ENCODE results near the gene ABCA3.

The ABCA3 gene

DNA sequence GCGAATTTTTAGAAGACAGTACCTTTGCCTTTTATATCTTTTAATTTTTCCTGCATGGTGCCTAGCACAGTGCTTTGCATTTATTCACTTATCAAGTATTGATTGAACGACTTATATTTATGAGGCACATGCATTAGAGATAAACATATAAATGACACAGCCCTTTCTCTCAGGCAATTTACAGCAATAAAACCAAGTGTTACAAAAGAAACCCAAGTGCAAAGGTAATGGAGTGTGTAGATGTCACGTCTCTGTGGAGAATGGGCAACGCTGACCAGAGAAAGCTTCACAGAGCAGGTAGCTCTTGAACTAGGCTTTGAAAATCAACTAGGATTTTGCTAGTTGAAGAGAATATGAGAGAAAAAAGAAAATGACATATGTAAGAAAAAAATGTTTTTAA lies 32.6 kb upstream of the ABCA3 start:
- no peaks in the 10 kb centered on the region for H3K9me3 ChIP-seq (ENCODE audit: control insufficient read depth in 1 of 2, low read length in 2 of 2)
- no peaks in the 10 kb centered on the region for H3K27me3 ChIP-seq (ENCODE audit: control insufficient read depth in 1 of 2, insufficient read depth in 2 of 2, low read length in 2 of 2)
- peaks cover 5 to 13% of the 10 kb centered on the region in 2 donors for H3K4me1 ChIP-seq (ENCODE audit: control insufficient read depth in 1 of 2, insufficient read depth in 2 of 2, low read length in 2 of 2)
- no peak overlapping the region for H3K9ac ChIP-seq (ENCODE audit: low read depth in 1 of 2, low read length in 2 of 2)
- no peak overlapping the region for H3K4me3 ChIP-seq (ENCODE audit: low read depth in 1 of 2, low read length in 2 of 2)
- H3K36me3 ChIP-seq (ENCODE audit: control insufficient read depth in 1 of 2, insufficient read depth in 2 of 2, low read length in 2 of 2), result no peaks in the 10 kb centered on the region
- H3K27ac ChIP-seq (ENCODE audit: low read depth, low read length), result no peak overlapping the region

DNA sequence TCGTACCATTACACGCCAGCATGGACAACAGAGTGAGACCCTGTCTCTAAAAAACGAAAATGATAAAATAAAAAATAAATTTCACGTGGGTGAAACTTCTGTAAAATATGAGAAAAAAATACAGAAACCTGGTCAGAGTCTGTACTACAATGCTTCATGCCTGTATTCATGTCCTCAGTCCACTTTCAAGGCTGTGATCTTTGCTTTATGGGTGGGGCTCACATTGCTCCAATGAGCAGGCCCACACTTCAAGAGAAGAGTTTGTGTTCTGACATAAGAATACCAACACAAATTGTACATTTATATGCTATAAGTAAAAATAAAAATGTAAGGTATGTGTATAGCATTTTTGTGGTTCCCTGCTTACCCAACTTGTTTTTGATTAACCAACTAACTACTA lies 32.2 kb upstream of the ABCA3 start:
- Histone ChIP-seq H3K9ac (ENCODE audit: low read depth in 1 of 2, low read length in 2 of 2) (no peak overlapping the region), H3K27ac (ENCODE audit: low read depth, low read length) (no peak overlapping the region), H3K4me1 (ENCODE audit: control insufficient read depth in 1 of 2, insufficient read depth in 2 of 2, low read length in 2 of 2) (peaks cover 5 to 13% of the 10 kb centered on the region in 2 donors), H3K9me3 (ENCODE audit: control insufficient read depth in 1 of 2, low read length in 2 of 2) (no peaks in the 10 kb centered on the region), H3K4me3 (ENCODE audit: low read depth in 1 of 2, low read length in 2 of 2) (no peak overlapping the region), H3K36me3 (ENCODE audit: control insufficient read depth in 1 of 2, insufficient read depth in 2 of 2, low read length in 2 of 2) (no peaks in the 10 kb centered on the region), H3K27me3 (ENCODE audit: control insufficient read depth in 1 of 2, insufficient read depth in 2 of 2, low read length in 2 of 2) (no peaks in the 10 kb centered on the region)

DNA sequence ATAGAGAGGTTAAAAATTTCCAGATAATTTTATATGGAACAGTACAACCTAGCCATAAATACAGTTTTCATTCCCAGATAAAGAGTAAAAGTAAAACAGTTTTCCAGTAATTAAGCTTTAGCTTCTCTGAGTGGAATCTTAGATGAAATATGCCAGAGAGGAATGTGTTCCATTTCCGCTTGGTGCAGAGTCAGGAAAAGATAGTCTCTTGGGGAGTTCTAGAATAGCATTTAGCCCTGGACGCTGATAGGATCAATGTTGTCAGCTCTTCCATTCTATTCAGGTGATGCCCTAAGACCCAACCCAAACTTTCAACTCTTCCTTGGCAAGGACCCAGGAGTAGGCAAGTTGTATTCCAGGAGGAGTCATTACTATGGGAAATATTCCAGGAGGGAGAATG lies 30.9 kb upstream of the ABCA3 start:
- Histone ChIP-seq H3K9me3 (ENCODE audit: control insufficient read depth in 1 of 2, low read length in 2 of 2) (no peaks in the 10 kb centered on the region), H3K4me1 (ENCODE audit: control insufficient read depth in 1 of 2, insufficient read depth in 2 of 2, low read length in 2 of 2) (peaks cover 5 to 13% of the 10 kb centered on the region in 2 donors), H3K27me3 (ENCODE audit: control insufficient read depth in 1 of 2, insufficient read depth in 2 of 2, low read length in 2 of 2) (no peaks in the 10 kb centered on the region), H3K4me3 (ENCODE audit: low read depth in 1 of 2, low read length in 2 of 2) (no peak overlapping the region), H3K36me3 (ENCODE audit: control insufficient read depth in 1 of 2, insufficient read depth in 2 of 2, low read length in 2 of 2) (no peaks in the 10 kb centered on the region), H3K27ac (ENCODE audit: low read depth, low read length) (no peak overlapping the region), H3K9ac (ENCODE audit: low read depth in 1 of 2, low read length in 2 of 2) (no peak overlapping the region)

DNA sequence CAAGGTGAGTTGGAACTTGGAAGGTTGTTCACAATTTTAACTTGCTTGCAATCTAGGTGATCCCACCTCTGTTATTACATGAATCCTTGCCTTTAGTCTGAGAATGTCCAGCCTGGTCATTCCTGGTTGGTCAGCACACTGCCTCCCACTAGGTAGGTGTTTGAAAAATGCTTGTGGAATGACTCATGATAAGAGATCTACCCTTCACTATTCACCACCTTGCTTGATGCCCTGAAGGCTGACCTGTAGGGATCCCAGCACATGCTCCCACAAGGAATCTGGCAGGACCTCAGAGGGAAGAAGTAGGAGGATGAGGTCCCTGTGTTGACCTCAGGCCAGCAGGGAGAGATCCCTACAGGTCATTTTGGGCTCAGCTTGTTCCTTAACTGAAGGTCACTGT lies 30.2 kb upstream of the ABCA3 start:
- Histone ChIP-seq H3K27ac (ENCODE audit: low read depth, low read length) (no peak overlapping the region), H3K4me1 (ENCODE audit: control insufficient read depth in 1 of 2, insufficient read depth in 2 of 2, low read length in 2 of 2) (peaks cover 5 to 13% of the 10 kb centered on the region in 2 donors), H3K36me3 (ENCODE audit: control insufficient read depth in 1 of 2, insufficient read depth in 2 of 2, low read length in 2 of 2) (no peaks in the 10 kb centered on the region), H3K4me3 (ENCODE audit: low read depth in 1 of 2, low read length in 2 of 2) (no peak overlapping the region), H3K9me3 (ENCODE audit: control insufficient read depth in 1 of 2, low read length in 2 of 2) (no peaks in the 10 kb centered on the region), H3K27me3 (ENCODE audit: control insufficient read depth in 1 of 2, insufficient read depth in 2 of 2, low read length in 2 of 2) (no peaks in the 10 kb centered on the region), H3K9ac (ENCODE audit: low read depth in 1 of 2, low read length in 2 of 2) (no peak overlapping the region)

DNA sequence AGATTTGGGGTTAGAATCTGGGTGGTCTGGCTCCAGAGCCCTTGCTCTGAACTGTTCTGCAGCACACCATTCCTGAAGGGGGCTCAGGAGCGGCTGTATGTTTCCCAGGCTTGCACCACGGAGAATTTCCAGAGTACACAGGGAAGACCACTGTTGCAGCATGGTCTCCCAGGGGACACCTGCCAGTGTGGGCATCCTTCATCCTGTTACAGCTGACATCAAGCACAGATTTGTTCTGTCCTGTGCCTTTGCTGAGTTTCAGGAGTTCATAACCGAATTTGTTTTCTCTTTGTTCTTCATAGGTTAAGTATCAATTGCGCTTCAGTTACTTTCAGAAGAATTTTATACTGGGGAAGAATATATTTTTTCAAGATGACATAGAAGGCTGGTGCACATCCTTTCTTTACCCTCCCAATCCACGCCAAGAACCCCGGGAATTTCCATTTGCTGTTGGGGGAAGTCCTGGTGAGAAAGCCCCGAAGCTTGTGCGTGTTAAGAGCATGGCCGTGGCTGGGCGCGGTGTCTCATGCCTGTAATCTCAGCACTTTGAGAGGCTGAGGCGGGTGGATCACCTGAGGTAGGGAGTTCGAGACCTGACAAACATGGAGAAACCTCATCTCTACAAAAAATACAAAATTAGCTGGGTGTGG lies 26.3 kb upstream of the ABCA3 start:
- H3K27ac ChIP-seq (ENCODE audit: low read depth, low read length), result no peak overlapping the region
- no peak overlapping the region for H3K9ac ChIP-seq (ENCODE audit: low read depth in 1 of 2, low read length in 2 of 2)
- no peaks in the 10 kb centered on the region for H3K27me3 ChIP-seq (ENCODE audit: control insufficient read depth in 1 of 2, insufficient read depth in 2 of 2, low read length in 2 of 2)
- H3K9me3 ChIP-seq (ENCODE audit: control insufficient read depth in 1 of 2, low read length in 2 of 2), result no peaks in the 10 kb centered on the region
- H3K4me1 ChIP-seq (ENCODE audit: control insufficient read depth in 1 of 2, insufficient read depth in 2 of 2, low read length in 2 of 2), result peaks cover 0 to 3% of the 10 kb centered on the region in 2 donors
- no peak overlapping the region for H3K4me3 ChIP-seq (ENCODE audit: low read depth in 1 of 2, low read length in 2 of 2)
- H3K36me3 ChIP-seq (ENCODE audit: control insufficient read depth in 1 of 2, insufficient read depth in 2 of 2, low read length in 2 of 2), result no peaks in the 10 kb centered on the region

DNA sequence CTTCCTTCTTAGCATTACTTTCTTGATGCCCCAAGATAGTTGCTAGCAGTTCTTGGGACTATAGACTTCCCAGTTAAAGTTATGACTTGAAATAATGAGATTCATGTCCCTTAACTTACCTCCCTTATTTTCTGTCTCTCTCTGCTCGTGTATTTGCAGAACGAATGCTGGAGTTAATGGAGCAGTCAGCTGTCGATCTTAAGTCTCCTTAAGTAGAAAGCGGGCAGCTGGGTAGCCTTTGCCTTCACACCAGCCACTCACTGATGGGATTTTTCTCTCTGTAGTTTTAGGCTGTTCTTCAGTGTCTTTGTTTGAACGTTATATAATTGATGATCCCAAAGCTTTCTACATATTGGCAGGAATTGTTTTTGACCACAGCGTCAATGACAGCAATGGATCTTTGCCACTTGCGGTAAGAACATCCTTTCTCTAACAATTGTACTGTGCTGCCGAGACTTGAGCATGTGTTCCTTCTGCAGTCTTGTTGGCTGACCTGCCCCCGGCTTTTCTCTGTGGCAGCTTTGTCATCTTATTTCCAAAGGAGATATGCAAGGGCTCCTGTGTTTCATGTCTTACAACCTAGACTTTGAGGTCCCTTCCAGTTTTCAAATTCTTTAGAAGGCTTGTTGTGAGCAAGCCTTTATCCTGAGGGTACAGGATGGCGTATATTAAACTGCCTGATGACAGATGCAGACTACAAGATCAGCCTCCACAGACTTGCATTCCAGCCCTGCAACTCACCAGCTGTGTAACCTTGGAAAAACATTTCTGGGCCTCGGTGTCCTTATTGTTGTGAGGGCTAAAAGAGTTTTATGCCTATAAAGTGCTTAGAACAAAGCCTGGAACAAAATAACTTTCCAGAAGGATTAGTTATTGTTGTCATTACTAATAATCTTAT lies 25.1 kb upstream of the ABCA3 start:
- H3K4me3 ChIP-seq (ENCODE audit: low read depth in 1 of 2, low read length in 2 of 2), result no peak overlapping the region
- no peaks in the 10 kb centered on the region for H3K36me3 ChIP-seq (ENCODE audit: control insufficient read depth in 1 of 2, insufficient read depth in 2 of 2, low read length in 2 of 2)
- H3K27ac ChIP-seq (ENCODE audit: low read depth, low read length), result no peak overlapping the region
- no peak overlapping the region for H3K9ac ChIP-seq (ENCODE audit: low read depth in 1 of 2, low read length in 2 of 2)
- no peaks in the 10 kb centered on the region for H3K9me3 ChIP-seq (ENCODE audit: control insufficient read depth in 1 of 2, low read length in 2 of 2)
- no peaks in the 10 kb centered on the region for H3K4me1 ChIP-seq (ENCODE audit: control insufficient read depth in 1 of 2, insufficient read depth in 2 of 2, low read length in 2 of 2)
- H3K27me3 ChIP-seq (ENCODE audit: control insufficient read depth in 1 of 2, insufficient read depth in 2 of 2, low read length in 2 of 2), result peaks cover 0 to 5% of the 10 kb centered on the region in 2 donors

DNA sequence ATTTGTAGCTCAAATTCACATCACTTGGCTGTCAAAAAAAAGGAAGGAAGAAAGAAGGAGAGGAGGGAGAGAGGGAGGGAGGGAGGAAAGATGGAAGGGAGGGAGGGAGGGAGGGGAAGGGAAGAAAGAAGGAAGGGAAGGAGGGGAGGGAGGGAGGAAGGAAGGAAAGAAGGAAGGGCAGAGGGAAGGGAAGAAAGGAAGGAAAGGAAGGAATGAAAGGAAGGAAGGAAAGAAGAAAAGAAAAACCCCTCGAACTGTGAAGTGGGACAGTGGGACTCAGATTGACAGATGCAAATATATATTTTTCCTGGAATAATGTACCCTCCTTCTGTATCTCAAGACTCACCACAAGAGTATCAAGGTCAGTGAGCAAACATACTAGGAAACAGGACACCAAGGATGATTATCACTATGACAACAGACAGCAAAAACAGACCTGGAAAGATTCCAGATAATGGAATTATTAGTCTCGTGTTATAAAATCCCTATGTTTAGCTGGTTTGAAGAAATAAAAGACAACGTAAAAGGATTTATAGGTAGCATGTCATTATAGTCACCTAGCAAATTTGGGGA lies 24.2 kb upstream of the ABCA3 start:
- H3K4me1 ChIP-seq (ENCODE audit: control insufficient read depth in 1 of 2, insufficient read depth in 2 of 2, low read length in 2 of 2), result no peaks in the 10 kb centered on the region
- H3K9ac ChIP-seq (ENCODE audit: low read depth in 1 of 2, low read length in 2 of 2), result no peak overlapping the region
- H3K36me3 ChIP-seq (ENCODE audit: control insufficient read depth in 1 of 2, insufficient read depth in 2 of 2, low read length in 2 of 2), result no peaks in the 10 kb centered on the region
- no peak overlapping the region for H3K27ac ChIP-seq (ENCODE audit: low read depth, low read length)
- H3K27me3 ChIP-seq (ENCODE audit: control insufficient read depth in 1 of 2, insufficient read depth in 2 of 2, low read length in 2 of 2), result peaks cover 2 to 8% of the 10 kb centered on the region in 2 donors
- no peak overlapping the region for H3K4me3 ChIP-seq (ENCODE audit: low read depth in 1 of 2, low read length in 2 of 2)
- no peaks in the 10 kb centered on the region for H3K9me3 ChIP-seq (ENCODE audit: control insufficient read depth in 1 of 2, low read length in 2 of 2)

DNA sequence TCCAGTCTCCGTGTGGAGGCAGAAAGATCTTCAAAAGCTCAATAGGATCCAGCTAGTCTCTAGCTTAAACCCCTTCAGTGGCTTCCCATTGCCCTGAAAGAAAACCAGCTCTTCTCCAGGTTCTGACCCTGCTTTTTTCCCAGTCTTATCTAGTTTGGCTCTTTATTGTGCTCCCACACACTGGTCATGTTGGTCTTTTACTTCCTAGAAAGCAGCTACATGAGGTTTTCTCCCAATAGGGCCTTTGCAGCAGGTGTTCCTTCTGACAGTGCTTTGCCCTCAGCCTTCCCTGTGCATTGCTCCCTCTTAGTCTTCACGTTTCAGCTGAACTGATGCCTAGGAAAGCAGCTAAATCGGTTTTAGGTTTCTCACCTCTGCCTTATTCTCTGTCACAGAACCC lies 21.7 kb upstream of the ABCA3 start:
- Histone ChIP-seq H3K4me1 (ENCODE audit: control insufficient read depth in 1 of 2, insufficient read depth in 2 of 2, low read length in 2 of 2) (no peaks in the 10 kb centered on the region), H3K27ac (ENCODE audit: low read depth, low read length) (no peak overlapping the region), H3K4me3 (ENCODE audit: low read depth in 1 of 2, low read length in 2 of 2) (no peak overlapping the region), H3K9me3 (ENCODE audit: control insufficient read depth in 1 of 2, low read length in 2 of 2) (no peaks in the 10 kb centered on the region), H3K36me3 (ENCODE audit: control insufficient read depth in 1 of 2, insufficient read depth in 2 of 2, low read length in 2 of 2) (no peaks in the 10 kb centered on the region), H3K9ac (ENCODE audit: low read depth in 1 of 2, low read length in 2 of 2) (no peak overlapping the region), H3K27me3 (ENCODE audit: control insufficient read depth in 1 of 2, insufficient read depth in 2 of 2, low read length in 2 of 2) (peaks cover 6 to 11% of the 10 kb centered on the region in 2 donors)

DNA sequence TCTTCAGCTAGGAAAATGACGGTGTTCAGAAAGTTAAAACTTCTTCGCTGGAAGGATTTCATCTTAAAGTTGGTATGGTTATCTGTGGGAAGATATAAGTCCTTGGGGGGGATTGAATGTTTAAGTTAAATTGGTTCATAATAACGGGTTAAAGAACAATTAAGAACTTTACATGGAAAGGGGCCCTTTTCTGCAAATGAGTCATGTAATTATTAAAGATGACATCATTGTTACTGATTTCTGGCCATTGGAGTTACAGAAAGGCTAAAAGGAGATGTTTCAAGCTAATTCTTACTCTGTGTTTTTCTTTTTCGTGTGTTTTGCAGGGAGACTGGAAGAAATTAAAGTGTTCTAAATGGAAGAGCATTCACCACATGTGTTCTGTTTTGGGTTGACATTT lies 20.6 kb upstream of the ABCA3 start:
- Histone ChIP-seq H3K9ac (ENCODE audit: low read depth in 1 of 2, low read length in 2 of 2) (no peak overlapping the region), H3K27ac (ENCODE audit: low read depth, low read length) (no peak overlapping the region), H3K4me1 (ENCODE audit: control insufficient read depth in 1 of 2, insufficient read depth in 2 of 2, low read length in 2 of 2) (no peaks in the 10 kb centered on the region), H3K9me3 (ENCODE audit: control insufficient read depth in 1 of 2, low read length in 2 of 2) (no peaks in the 10 kb centered on the region), H3K4me3 (ENCODE audit: low read depth in 1 of 2, low read length in 2 of 2) (no peak overlapping the region), H3K36me3 (ENCODE audit: control insufficient read depth in 1 of 2, insufficient read depth in 2 of 2, low read length in 2 of 2) (no peaks in the 10 kb centered on the region), H3K27me3 (ENCODE audit: control insufficient read depth in 1 of 2, insufficient read depth in 2 of 2, low read length in 2 of 2) (peaks cover 9 to 11% of the 10 kb centered on the region in 2 donors)

DNA sequence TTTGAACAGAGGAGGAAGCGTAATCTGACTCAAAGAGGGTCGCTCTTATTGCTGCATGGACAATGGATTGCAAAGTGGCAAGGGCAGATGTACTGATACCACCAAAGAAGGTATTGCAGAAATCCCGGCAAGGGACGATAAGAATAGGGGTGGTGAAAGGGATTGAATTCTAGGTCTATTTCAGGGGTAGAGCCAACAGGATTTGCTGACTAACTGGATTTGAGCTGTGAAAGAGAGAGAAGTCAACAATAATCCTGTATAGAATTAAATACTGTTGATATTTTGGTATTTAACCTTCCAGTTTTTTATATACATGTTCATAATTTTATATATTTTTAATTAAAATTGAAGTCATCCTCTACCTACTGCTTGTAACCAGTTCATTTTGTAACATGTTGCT lies 19.4 kb upstream of the ABCA3 start:
- no peak overlapping the region for H3K4me3 ChIP-seq (ENCODE audit: low read depth in 1 of 2, low read length in 2 of 2)
- H3K4me1 ChIP-seq (ENCODE audit: control insufficient read depth in 1 of 2, insufficient read depth in 2 of 2, low read length in 2 of 2), result no peaks in the 10 kb centered on the region
- peaks cover 11% of the 10 kb centered on the region in 2 donors for H3K27me3 ChIP-seq (ENCODE audit: control insufficient read depth in 1 of 2, insufficient read depth in 2 of 2, low read length in 2 of 2)

More for the DNA sequence above, 19.4 kb upstream of the ABCA3 start:
- no peaks in the 10 kb centered on the region for H3K36me3 ChIP-seq (ENCODE audit: control insufficient read depth in 1 of 2, insufficient read depth in 2 of 2, low read length in 2 of 2)
- no peak overlapping the region for H3K9ac ChIP-seq (ENCODE audit: low read depth in 1 of 2, low read length in 2 of 2)
- no peak overlapping the region for H3K27ac ChIP-seq (ENCODE audit: low read depth, low read length)
- no peaks in the 10 kb centered on the region for H3K9me3 ChIP-seq (ENCODE audit: control insufficient read depth in 1 of 2, low read length in 2 of 2)
